Right lobe of liver (tissue), 6 donors: ENCODE results near the gene SGCA. TPM values are rescaled to one million over a fixed set of nuclear protein-coding genes. Genes with fewer than 3 reads are reported as not detected.

Experiments
- ATAC-seq, 4 donors: fragments of 200-7000 bp; cut with Tn5 transposase; one replicate each; pipeline ENCODE4 v1.9.1; 2020; ENCODE audit warnings: mild to moderate bottlenecking in 4 of 4, moderate library complexity in 4 of 4
- DNase-seq, 3 donors: peaks; one replicate each; pipeline ENCODE4 v3.0.0-alpha.2; 2020
- H3K27ac ChIP-seq, 3 donors: fragments of 200-600 bp; one replicate each; pipeline ENCODE4 v1.8.0; 2022
- H3K27me3 ChIP-seq, 2 donors: fragments of 200-600 bp; one replicate each; pipeline ENCODE4 v1.8.0; 2022
- H3K36me3 ChIP-seq, 4 donors: fragments of 200-600 bp; sonication (generic) in 1 of 4; one replicate each; pipeline versions ENCODE4 v1.5.1 to v1.8.0; 2017 to 2022; ENCODE audit warnings: control low read depth in 1 of 4
- H3K4me1 ChIP-seq, 4 donors: fragments of 200-600 bp; sonication (generic) in 1 of 4; one replicate each; pipeline versions ENCODE4 v1.5.1 to v1.8.0; 2017 to 2022; ENCODE audit warnings: control low read depth in 1 of 4
- H3K4me3 ChIP-seq, 3 donors: fragments of 200-600 bp; one replicate each; pipeline ENCODE4 v1.8.0; 2022
- H3K9me3 ChIP-seq, 4 donors: fragments of 200-600 bp; sonication (generic) in 1 of 4; one replicate each; pipeline versions ENCODE4 v1.5.1 to v1.8.0; 2017 to 2022; ENCODE audit warnings: control low read depth in 1 of 4
- CTCF ChIP-seq, 4 donors: fragments of 200-600 bp in 3 of 4; fragments of 450-650 bp in 1 of 4; IDR thresholded peaks; one replicate each; pipeline versions ENCODE4 v1.5.1 to v1.8.0; 2016 to 2022; ENCODE audit warnings: antibody characterized with exemption in 4 of 4, mild to moderate bottlenecking in 2 of 4
- POLR2A ChIP-seq: fragments of 450-650 bp; IDR thresholded peaks from one replicate; pipeline ENCODE4 v1.6.1; 2017; ENCODE audit warnings: antibody characterized with exemption, mild to moderate bottlenecking
- WGBS: methylation state at CpG from one replicate; pipeline ENCODE4 v1.1.6; 2018; ENCODE audit warnings: low coverage, low lambda C conversion rate; ENCODE audit not compliant: insufficient coverage; ENCODE audit errors: missing lambda C conversion rate; 5-methylcytosine and 5-hydroxymethylcytosine counted together
- intact Hi-C, 2 donors: fragments of 100-400 bp; cut with DNase I; formaldehyde crosslinking; loops; one replicate each; pipeline versions ENCODE4 v1.11.2 to v1.14.1; 2022
- total RNA-seq, 6 experiments: library from RNA; depleted of rRNA in 2 of 6; stranded (reverse); fragments of >200 nt in 2 of 6; fragmentation: NEBNext Ultra II Directional in 3 of 6; extraction: Animal tissue kit (Norgen Biotek cat#: 25700) in 3 of 6; gene quantifications; one replicate each; pipeline versions ENCODE4 v1.1.0 to v1.2.4, GENCODE V29; 2016 to 2023
- donor health status: DM: no; HTN: yes; CAD: no.
- donor health status: DM: no; HTN: no; CAD: no.
- donor health status: DM: no; HTN: no; CAD: no.
- donor health status: DM: no; HTN: yes; CAD: no.
- donor health status: DM: no; HTN: yes; CAD: no.

Gene SGCA
- total RNA-seq, 6 experiments from 2014 or later, result 0.48 to 2.8 (median 1.6) TPM

- no peaks in the 10 kb centered on the region for H3K36me3 ChIP-seq
- 100% methylated on average over 1 of the region's 2 CpGs for WGBS
- H3K4me1 ChIP-seq, result peaks cover 0 to 4% (median 2%) of the 10 kb centered on the region in 4 donors
- no peak overlapping the region for H3K4me3 ChIP-seq
- ATAC-seq (no peak), DNase-seq (no peak)
- TF ChIP-seq CTCF (IDR thresholded peaks at IDR 0.05) (no peak), POLR2A (no peak)
- intact Hi-C loops, result loop anchor here (10.0 kb wide), 1 partner anchor 50 kb away; no protein-coding TSS in a partner anchor
- no peak overlapping the region for H3K27ac ChIP-seq
- H3K27me3 ChIP-seq, result no peaks in the 10 kb centered on the region
- no peaks in the 10 kb centered on the region for H3K9me3 ChIP-seq
These were observed 1.2 kb upstream of the SGCA start for GRCh38 chr17:50164697-50164988.

GRCh38 chr17:50165066-50165465, 739 bp upstream of the SGCA start:
- Histone ChIP-seq H3K4me1 (peaks cover 0 to 4% (median 2%) of the 10 kb centered on the region in 4 donors), H3K36me3 (no peaks in the 10 kb centered on the region), H3K9me3 (no peaks in the 10 kb centered on the region), H3K27ac (no peak overlapping the region), H3K4me3 (no peak overlapping the region), H3K27me3 (no peaks in the 10 kb centered on the region)
- ATAC-seq (no peak), DNase-seq (peak in 2 of 3 donors; percentile 25 to 40)
- intact Hi-C loops, result loop anchor here (10.0 kb wide), 1 partner anchor 50 kb away; no protein-coding TSS in a partner anchor
- TF ChIP-seq CTCF (IDR thresholded peaks at IDR 0.05) (no peak), POLR2A (no peak)
- 60% methylated on average over 2 of the region's 9 CpGs for WGBS

- TF ChIP-seq POLR2A (no peak), CTCF (IDR thresholded peaks at IDR 0.05) (no peak)
- WGBS, result 87% methylated on average over 3 of the region's 3 CpGs
- no peak for ATAC-seq
- Histone ChIP-seq H3K9me3 (no peaks in the 10 kb centered on the region), H3K36me3 (no peaks in the 10 kb centered on the region), H3K4me3 (no peak overlapping the region), H3K27me3 (no peaks in the 10 kb centered on the region), H3K27ac (no peak overlapping the region), H3K4me1 (peaks cover 0 to 4% (median 2%) of the 10 kb centered on the region in 4 donors)
- DNase-seq, result peak in 2 of 3 donors; percentile 14 to 33
- intact Hi-C loops, result loop anchor here (10.0 kb wide), 1 partner anchor 51 kb away; no protein-coding TSS in a partner anchor
These were observed 339 bp upstream of the SGCA start for GRCh38 chr17:50165466-50165865.

- Histone ChIP-seq H3K9me3 (no peaks in the 10 kb centered on the region), H3K4me3 (no peak overlapping the region), H3K4me1 (no peaks in the 10 kb centered on the region), H3K36me3 (no peaks in the 10 kb centered on the region), H3K27ac (no peak overlapping the region), H3K27me3 (no peaks in the 10 kb centered on the region)
- TF ChIP-seq POLR2A, result no peak
- TF ChIP-seq CTCF (IDR thresholded peaks at IDR 0.05), result no peak
- WGBS, result 81% methylated on average over 7 of the region's 7 CpGs
- peak in 2 of 3 donors; percentile 4 to 16 for DNase-seq
- ATAC-seq, result no peak
- intact Hi-C loops, result loop anchor here (10.0 kb wide), 1 partner anchor 52 kb away; no protein-coding TSS in a partner anchor
These were observed 845 bp downstream of the SGCA start for GRCh38 chr17:50166518-50167181.
